NCI-H2171 treated with DMSO at 0.1 percent for 48 hours (cell line): Measurements from ENCODE around the gene CALN1.

Experiments used
- DNase-seq: peaks from one replicate; lab custom pipeline; 2025; lab: John Stamatoyannopoulos, UW

The CALN1 gene

GRCh38 chr7:72038022-72038732 lies 374.0 kb downstream of the CALN1 start:
- DNase-seq: no peak

GRCh38 chr7:72037516-72037915 lies 374.6 kb downstream of the CALN1 start:
- DNase-seq: no peak

DNA sequence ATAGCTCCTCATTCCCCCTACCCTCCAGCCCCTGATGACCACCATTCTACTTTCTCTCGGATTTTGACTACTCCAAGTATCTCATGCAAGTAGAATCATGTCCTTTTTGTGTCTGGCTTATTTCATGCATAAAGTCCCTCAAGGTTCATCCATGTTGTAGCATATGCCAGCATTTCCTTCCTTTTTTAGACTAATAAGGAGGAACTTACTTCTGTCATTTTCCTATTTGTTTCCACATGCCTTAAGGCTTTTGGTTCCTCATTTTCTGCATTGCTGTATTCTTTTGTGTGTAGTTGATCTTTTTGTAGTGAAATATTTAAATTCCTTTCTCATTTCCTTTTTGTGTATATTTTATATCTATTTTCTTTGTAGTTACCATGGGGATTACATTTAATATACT lies 376.9 kb downstream of the CALN1 start:
- DNase-seq: no peak

GRCh38 chr7:72032934-72033333 lies 379.2 kb downstream of the CALN1 start:
- no peak for DNase-seq

GRCh38 chr7:72030994-72031667 lies 381.0 kb downstream of the CALN1 start:
- no peak for DNase-seq

GRCh38 chr7:72028267-72028666 lies 383.9 kb downstream of the CALN1 start:
- DNase-seq: no peak

GRCh38 chr7:72025381-72025960 lies 386.7 kb downstream of the CALN1 start:
- DNase-seq: peak; percentile 39

DNA sequence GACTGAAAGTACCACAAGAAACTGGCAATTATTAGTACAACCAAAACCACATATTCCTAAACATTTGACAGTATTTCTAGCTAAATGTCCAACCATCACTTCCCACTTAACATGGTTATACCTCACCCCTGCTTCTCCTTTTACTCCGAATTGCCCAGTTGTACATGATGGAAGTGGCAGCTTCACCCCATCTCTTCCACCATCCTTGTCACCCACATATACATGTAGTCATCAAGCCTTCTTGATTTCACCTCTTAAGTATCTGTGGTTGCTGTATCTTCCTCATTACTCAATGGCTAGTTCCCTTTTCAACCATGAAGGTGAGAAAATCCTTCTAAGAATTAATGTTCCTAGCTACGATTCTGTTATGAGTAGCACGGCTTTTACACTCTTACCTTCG lies 388.2 kb downstream of the CALN1 start:
- DNase-seq: no peak

- no peak for DNase-seq
These were observed 390.4 kb downstream of the CALN1 start for GRCh38 chr7:72021716-72022115.

DNA sequence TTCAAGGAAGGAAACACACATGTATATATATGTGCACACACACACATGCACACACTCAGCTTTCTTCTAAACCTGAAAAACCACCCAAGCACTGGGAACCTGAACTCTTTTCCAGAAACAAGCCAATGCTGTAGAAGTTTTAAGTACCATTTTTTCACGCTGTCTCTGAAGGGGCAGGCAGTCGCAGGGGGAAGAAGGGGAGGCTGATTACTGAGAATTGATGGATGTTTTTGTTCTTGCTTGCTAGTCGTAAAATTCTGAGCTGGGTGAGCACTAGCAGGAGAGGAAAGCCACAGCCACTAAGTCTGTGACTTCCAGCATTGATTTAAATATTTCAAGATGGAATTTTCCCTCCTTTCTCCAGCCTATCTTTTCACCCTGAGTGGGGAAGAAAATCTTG lies 391.8 kb downstream of the CALN1 start:
- DNase-seq: no peak

DNA sequence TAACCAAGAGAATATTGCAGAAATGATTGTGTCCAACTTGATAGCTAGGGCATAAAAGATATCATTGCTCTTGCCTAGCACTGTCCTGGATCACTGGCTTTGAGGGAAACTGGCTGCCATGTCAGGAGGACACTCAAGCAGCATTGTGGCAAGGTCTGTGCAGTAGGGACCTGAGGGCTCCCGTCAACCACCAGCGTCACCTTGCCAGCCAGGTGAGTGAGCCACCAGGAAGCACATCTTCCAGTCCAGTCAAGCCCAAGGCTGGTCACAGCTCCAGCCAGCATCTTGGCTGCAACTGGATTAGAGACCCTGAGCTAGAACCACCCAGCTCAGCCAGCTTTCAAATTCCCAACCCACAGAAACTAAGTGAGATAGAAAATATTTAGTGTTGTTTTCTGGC lies 392.7 kb downstream of the CALN1 start:
- DNase-seq: no peak

- no peak for DNase-seq
These were observed 394.4 kb downstream of the CALN1 start for GRCh38 chr7:72017756-72018155.

GRCh38 chr7:72016574-72016973 lies 395.6 kb downstream of the CALN1 start:
- DNase-seq: no peak

DNA sequence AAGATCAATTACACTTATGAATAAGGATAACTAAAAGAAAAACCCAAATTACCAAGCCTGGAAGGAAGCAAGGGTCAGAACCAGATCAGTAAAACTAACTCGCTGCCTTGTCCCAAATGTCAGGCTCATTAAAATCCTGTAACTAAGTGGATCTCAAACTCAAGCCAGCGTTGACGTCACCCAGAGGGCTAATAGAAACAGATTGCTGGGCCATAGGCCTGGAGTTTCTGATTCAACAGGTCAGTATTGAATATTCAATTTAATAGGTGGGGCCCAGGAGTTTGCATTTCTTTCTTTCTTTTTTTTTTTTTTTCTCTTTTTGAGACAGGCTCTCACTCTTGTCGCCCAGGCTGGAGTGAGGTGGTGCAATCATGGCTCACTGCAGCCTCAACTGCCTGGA lies 397.0 kb downstream of the CALN1 start:
- no peak for DNase-seq

DNA sequence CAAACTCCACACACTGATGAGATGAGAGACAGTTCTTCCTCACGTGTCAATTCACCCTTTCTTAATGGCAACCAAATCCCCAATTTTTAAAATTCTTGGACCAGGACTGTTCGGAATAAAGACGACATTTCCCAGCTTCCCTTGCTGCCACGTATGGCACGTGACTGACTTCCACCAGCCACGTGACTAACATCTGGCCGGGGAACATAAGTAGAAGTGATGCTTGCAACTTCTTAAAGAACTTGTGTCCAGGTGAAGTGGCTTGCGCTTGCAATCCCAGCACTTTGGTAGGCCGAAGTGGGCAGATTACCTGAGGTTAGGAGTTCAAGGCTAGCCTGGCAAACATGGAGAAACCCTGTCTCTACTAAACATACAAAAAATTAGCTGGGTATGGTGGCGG lies 405.1 kb downstream of the CALN1 start:
- DNase-seq: no peak

DNA sequence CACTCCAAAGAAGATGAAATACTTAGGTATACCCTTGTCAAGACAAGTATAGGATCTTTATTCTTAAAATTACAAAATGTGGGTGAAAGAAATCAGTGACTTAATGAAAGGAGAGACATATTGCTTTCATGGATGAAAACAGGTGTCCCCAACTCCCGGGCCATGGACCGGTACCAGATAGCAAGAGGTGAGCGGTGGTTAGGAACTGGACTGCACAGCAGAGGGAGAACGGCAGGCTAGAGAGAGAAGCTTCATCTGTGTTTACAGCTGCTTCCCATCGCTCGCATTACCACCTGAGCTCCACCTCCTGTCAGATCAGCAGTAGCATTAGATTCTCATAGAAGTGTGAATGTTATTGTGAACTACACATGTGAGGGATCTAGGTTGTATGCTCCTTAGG lies 408.9 kb downstream of the CALN1 start:
- no peak for DNase-seq

DNA sequence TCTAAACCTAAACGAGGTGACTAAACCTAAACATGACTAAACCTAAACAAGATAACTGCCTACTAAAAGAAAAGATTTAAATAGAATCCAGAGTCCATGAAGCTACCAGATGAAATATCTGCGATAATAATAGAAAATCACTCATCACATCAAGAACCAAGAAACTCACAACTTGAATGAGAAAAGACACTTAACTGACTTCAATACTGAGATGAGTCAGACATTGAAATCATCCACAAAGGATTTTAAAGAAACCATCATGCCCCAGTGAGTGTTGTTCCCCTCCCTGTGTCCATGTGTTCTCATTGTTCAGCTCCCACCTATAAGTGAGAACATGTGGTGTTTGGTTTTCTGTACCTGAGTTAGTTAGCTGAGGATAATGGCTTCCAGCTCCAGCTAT lies 416.0 kb downstream of the CALN1 start:
- DNase-seq: no peak

- peak; percentile 80 for DNase-seq
These were observed 417.0 kb downstream of the CALN1 start for GRCh38 chr7:71995111-71995510.

DNA sequence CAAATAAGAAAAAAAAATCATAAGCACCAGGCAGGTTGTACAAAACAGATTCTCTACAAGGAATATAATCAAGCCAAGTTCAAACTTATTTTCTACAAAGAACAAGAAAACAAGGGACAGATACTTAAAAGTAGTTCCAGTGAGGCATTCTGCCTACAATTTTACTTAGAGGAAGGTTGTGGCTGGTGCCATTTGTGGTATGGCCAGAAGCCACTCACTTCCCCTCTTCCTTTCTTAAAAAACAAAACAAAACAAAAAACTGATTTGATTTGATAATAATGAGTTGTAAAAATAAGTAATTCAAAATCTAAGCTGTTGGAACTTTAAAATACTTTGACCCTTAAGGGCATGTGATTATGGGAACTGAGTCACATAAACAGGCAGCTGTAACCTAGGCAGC lies 420.6 kb downstream of the CALN1 start:
- DNase-seq: no peak

DNA sequence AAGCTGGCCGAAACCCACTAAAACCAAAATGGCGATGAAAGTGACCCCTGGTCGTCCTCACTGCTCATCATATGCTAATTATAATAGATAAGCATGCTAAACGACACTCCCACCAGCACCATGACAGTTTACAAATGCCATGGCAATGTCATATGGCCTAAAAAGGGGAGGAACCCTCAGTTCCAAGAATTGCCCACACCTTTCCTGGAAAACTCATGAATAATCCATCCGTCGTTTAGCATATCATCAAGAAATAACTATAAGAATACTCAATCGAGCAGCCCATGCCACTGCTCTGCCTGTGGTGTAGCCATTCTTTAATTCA lies 422.0 kb downstream of the CALN1 start:
- DNase-seq: no peak

DNA sequence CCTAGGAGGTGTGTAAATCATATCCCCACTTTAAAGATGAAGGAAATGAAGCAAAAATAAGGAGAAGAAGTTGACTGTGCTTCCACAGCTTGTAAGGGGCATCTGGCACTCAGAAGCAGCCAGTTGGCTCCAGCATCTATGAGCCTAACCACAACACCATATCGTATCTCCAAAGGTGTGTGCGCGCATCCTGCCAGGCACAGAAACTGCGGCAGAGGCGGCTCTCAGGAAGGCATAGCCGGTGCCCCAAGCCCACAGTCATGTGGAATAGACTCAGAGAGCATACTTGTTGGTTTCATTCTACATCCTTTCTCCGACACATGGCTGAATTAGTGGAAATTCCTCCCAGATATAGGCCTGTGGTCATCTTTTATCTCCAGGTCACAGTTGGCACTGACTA lies 423.9 kb downstream of the CALN1 start:
- peak; percentile 44 for DNase-seq

DNA sequence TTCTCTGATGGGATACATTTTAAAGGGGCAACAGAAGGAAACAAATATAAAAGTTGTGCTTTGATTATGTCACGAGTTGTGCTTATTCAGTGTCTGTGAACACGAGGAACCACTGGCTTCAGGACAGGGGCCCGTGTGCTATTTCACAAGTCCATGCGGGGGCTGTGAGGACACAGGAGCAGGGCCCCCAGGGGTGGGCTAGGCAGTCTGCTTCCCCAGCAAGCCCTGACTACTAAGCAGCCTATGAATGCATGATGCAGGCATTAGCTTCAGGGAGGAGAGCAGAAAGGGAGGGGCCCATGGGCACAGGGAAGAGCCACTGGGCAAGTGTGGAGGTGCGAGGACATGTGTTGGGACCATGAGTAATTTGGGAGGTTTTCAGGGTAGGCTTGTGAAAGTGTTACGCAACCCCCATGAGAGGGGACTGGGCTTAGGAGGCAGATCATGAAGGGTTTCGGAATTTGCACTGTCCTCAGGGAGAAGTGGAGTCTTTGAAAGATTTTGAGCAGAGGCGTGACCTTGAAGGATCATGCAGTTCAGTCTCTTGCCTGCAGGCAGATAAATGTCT lies 424.9 kb downstream of the CALN1 start:
- DNase-seq: no peak

GRCh38 chr7:71984348-71984747 lies 427.8 kb downstream of the CALN1 start:
- no peak for DNase-seq
